ENCODE results near the gene IPO7.

IPO7 gene

GRCh38 chr11:9495803-9496514 is 111.5 kb downstream of the IPO7 start:
- no peak for DNase-seq

All from SW 1271 (cell line).